Sigmoid colon (tissue), 7 donors: ENCODE measurements around the gene PHB1. TPM values are rescaled to one million over a fixed set of nuclear protein-coding genes. Genes with fewer than 3 reads are reported as not detected.

Experiments
- DNase-seq: peaks from one replicate; pipeline ENCODE4 v3.0.0-alpha.2; 2019
- H3K27ac ChIP-seq, 4 donors: fragments of 200-600 bp; sonication (generic); one replicate each; pipeline ENCODE4 v1.5.1; 2016 to 2019; ENCODE audit warnings: mild to moderate bottlenecking in 1 of 4
- H3K27me3 ChIP-seq, 3 donors: fragments of 200-600 bp; sonication (generic); one replicate each; pipeline ENCODE4 v1.5.1; 2019; ENCODE audit warnings: mild to moderate bottlenecking in 1 of 3
- H3K36me3 ChIP-seq, 4 donors: fragments of 200-600 bp; sonication (generic); one replicate each; pipeline ENCODE4 v1.5.1; 2016 to 2019
- H3K4me1 ChIP-seq, 4 donors: fragments of 200-600 bp; sonication (generic); one replicate each; pipeline ENCODE4 v1.5.1; 2017 to 2019
- H3K4me3 ChIP-seq, 4 donors: fragments of 200-600 bp; sonication (generic); one replicate each; pipeline ENCODE4 v1.5.1; 2017 to 2019; ENCODE audit warnings: mild to moderate bottlenecking in 2 of 4, moderate library complexity in 1 of 4
- H3K9me3 ChIP-seq, 4 donors: fragments of 200-600 bp in 3 of 4; sonication (generic) in 3 of 4; one replicate each; pipeline versions ENCODE4 v1.5.1 to v1.6.1; 2013 to 2019
- EP300 ChIP-seq, 4 donors: sonication (generic); formaldehyde crosslinking; IDR thresholded peaks; one replicate each; pipeline ENCODE4 v1.6.1; 2017; ENCODE audit warnings: antibody characterized with exemption in 4 of 4
- POLR2A ChIP-seq, 2 donors: fragments of 450-650 bp; IDR thresholded peaks; one replicate each; pipeline ENCODE4 v1.6.1; 2016; ENCODE audit warnings: antibody characterized with exemption in 2 of 2, mild to moderate bottlenecking in 2 of 2, moderate library complexity in 2 of 2
- POLR2AphosphoS5 ChIP-seq, 4 donors: sonication (generic); formaldehyde crosslinking; IDR thresholded peaks; one replicate each; pipeline ENCODE4 v1.6.1; 2017; ENCODE audit warnings: antibody characterized with exemption in 4 of 4
- WGBS, 2 donors: extraction: QIAGEN DNeasy Blood & Tissue Kit; methylation state at CpG; one replicate each; pipeline ENCODE4 v1.1.7; 2013; 5-methylcytosine and 5-hydroxymethylcytosine counted together
- intact Hi-C: fragments of 100-400 bp; cut with DNase I; formaldehyde crosslinking; loops from one replicate; pipeline ENCODE4 v1.15.1; 2023
- polyA plus RNA-seq, 3 donors: library from polyadenylated mRNA; stranded (reverse); fragments of 200-250 nt; gene quantifications; one replicate each; pipeline ENCODE4 v1.2.3, GENCODE V29; 2013
- total RNA-seq, 4 donors: library from RNA; depleted of rRNA; stranded (reverse); fragments of >200 nt; gene quantifications; one replicate each; pipeline ENCODE4 v1.1.0, GENCODE V29; 2016
- TF ChIP-seq, protein P1 (sequence below), 4 experiments: fragments of 450-650 bp in 3 of 4; fragments of 200-600 bp in 1 of 4; IDR thresholded peaks; one replicate each; pipeline ENCODE4 v1.5.1; 2016 to 2019; ENCODE audit warnings: antibody characterized with exemption in 4 of 4, mild to moderate bottlenecking in 3 of 4, moderate library complexity in 2 of 4
- donor health status: healthy with polysubstance abuse.
- donor health status: Bipolar disorder and iron deficiency.
- donor health status: healthy.

Gene PHB1
- total and polyA plus RNA-seq, 7 donors: 70.9 to 279 (median 105) TPM

DNA sequence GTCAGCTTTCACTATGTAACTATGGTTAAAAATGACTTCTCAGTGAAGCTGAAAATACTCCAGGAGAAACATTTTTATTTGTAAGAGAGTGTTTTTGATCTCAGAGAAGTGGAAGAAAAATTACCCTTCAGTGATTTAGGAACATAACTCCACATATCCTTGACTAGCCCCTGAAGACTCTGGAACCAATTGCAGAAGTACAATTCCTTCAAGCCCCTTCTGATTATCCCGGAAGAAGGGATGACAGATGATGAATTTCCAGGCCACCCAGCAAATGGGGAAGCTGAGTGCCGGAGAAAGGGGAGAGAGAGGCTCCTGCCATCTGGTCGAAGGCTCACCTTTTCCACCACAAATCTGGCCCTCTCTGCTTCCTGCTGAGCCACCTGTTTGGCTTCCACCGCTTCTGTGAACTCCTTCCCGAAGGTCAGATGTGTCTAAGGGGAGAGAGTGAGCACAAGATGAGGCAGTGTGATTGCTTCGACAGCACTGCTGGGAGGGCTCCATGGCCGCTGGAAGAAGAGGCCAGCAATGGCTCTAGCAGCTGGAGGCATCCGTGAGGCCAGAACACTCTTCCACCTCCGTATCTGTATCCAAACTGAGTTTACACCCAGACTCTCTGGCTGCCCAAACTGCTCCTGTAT is 8.1 kb downstream of the PHB1 start:
- peaks cover 21 to 81% (median 54%) of the 10 kb centered on the region in 4 donors for H3K36me3 ChIP-seq
- peak; percentile 38 for DNase-seq
- TF ChIP-seq POLR2AphosphoS5 (IDR thresholded peaks at IDR 0.05): no peak
- TF ChIP-seq EP300 (IDR thresholded peaks at IDR 0.05): no peak
- TF ChIP-seq, protein P1, sequence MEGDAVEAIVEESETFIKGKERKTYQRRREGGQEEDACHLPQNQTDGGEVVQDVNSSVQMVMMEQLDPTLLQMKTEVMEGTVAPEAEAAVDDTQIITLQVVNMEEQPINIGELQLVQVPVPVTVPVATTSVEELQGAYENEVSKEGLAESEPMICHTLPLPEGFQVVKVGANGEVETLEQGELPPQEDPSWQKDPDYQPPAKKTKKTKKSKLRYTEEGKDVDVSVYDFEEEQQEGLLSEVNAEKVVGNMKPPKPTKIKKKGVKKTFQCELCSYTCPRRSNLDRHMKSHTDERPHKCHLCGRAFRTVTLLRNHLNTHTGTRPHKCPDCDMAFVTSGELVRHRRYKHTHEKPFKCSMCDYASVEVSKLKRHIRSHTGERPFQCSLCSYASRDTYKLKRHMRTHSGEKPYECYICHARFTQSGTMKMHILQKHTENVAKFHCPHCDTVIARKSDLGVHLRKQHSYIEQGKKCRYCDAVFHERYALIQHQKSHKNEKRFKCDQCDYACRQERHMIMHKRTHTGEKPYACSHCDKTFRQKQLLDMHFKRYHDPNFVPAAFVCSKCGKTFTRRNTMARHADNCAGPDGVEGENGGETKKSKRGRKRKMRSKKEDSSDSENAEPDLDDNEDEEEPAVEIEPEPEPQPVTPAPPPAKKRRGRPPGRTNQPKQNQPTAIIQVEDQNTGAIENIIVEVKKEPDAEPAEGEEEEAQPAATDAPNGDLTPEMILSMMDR (IDR thresholded peaks at IDR 0.05): no peak
- no peak for TF ChIP-seq POLR2A (IDR thresholded peaks at IDR 0.05)
- H3K27ac ChIP-seq: no peak overlapping the region
- intact Hi-C loops: loop anchor here (5.0 kb wide), 1 partner anchor 151 kb away; no protein-coding TSS in a partner anchor
- WGBS, 2 donors: 86 to 89% methylated on average over 9 of the region's 9 CpGs
- H3K9me3 ChIP-seq: no peaks in the 10 kb centered on the region
- H3K4me3 ChIP-seq: no peak overlapping the region
- H3K27me3 ChIP-seq: no peaks in the 10 kb centered on the region
- peaks cover 0 to 10% (median 8%) of the 10 kb centered on the region in 4 donors for H3K4me1 ChIP-seq

DNA sequence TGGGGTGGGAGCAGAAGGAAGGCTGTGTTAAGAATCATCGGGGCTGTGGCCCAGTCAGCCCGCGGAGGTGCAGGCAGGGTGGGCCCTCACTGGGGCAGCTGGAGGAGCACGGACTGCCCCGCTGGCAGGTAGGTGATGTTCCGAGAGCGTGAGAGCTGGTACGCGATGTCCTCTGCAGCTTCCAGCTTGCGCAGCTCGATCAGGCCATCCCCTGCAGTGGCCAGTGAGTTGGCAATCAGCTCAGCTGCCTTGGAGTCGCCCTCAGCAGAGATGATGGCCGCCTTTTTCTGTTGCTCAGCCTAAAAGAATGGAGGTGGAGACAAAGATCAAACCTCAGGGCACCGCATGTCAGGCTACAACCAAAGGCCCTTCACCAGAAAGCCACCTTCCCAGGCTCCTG is 9.8 kb downstream of the PHB1 start:
- WGBS, 2 donors: 97% methylated on average over 14 of the region's 14 CpGs
- Histone ChIP-seq H3K9me3 (no peaks in the 10 kb centered on the region), H3K4me1 (peaks cover 0 to 11% (median 9%) of the 10 kb centered on the region in 4 donors), H3K36me3 (peaks cover 21 to 64% (median 43%) of the 10 kb centered on the region in 4 donors), H3K27me3 (no peaks in the 10 kb centered on the region), H3K27ac (no peak overlapping the region), H3K4me3 (no peak overlapping the region)
- TF ChIP-seq, protein P1 (IDR thresholded peaks at IDR 0.05): no peak
- no peak for TF ChIP-seq EP300 (IDR thresholded peaks at IDR 0.05)
- no peak for TF ChIP-seq POLR2AphosphoS5 (IDR thresholded peaks at IDR 0.05)
- no peak for TF ChIP-seq POLR2A (IDR thresholded peaks at IDR 0.05)
- peak; percentile 46 for DNase-seq
- intact Hi-C loops: loop anchor here (5.0 kb wide), 1 partner anchor 152 kb away; no protein-coding TSS in a partner anchor

DNA sequence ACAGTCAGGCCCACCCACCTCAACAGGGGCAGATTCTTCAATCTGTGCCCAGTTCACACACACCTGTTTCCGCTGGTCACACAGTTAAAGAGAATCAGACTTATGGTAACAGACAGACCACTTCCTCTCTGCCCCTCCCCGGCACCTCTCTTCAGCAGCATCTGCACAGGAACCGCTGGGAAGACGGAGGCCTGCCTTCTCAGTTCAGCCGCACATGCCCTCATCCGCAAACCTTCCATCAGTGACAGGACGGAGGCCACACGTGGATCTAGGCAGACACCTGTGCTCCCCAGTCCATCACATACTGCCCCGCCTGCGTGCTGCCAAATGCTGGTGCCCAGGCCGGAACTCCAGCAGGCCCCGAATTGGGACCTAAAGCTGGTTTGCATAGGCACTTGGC is 10.3 kb downstream of the PHB1 start:
- H3K9me3 ChIP-seq: no peaks in the 10 kb centered on the region
- no peak overlapping the region for H3K4me3 ChIP-seq
- peaks cover 21 to 59% (median 41%) of the 10 kb centered on the region in 4 donors for H3K36me3 ChIP-seq
- H3K4me1 ChIP-seq: peaks cover 0 to 14% (median 11%) of the 10 kb centered on the region in 4 donors
- H3K27ac ChIP-seq: peak overlapping the region in 1 of 4 donors; percentile 6
- H3K27me3 ChIP-seq: no peaks in the 10 kb centered on the region
- 55 to 88% methylated on average over 12 of the region's 12 CpGs for WGBS, 2 donors
- peak; percentile 57 for DNase-seq
- intact Hi-C loops: no loop called here
- TF ChIP-seq, protein P1 (IDR thresholded peaks at IDR 0.05): no peak
- TF ChIP-seq POLR2A (IDR thresholded peaks at IDR 0.05) (no peak), EP300 (IDR thresholded peaks at IDR 0.05) (no peak), POLR2AphosphoS5 (IDR thresholded peaks at IDR 0.05) (no peak)

DNA sequence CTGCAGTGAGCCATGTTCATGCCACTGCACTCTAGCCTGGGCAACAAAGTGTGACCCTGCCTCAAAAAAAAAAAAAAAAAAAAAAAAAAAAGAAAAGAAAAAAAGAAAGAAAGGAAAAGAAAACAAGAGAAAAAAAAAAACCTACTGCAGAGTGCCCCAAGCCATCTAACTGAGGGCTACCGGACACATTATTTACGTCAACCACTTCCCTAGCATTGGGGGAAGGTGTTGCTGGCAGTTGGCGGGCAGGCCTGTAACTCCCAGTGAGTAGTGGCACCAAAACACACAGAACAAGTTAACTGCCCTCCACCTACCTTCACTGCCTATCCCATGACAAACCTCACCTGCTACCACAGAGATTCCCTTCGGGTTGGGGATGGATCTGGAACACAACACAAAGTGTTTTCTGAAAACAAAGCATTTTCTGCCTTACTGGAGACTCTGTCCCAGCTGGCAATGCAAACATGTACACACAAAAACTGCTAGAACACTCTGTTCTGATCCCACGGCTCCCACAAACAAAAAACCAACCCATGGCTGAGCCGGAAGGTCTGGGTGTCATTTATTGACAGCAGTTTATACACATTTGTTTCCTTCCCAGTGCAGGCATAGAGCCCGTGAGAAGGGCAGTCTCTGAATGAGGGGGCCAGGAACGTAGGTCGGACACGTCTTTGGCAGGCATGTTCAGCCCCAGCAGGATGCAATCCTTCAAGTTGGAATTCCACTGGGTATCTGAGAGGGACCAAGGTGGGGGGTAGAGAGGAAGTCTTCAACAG is 11.0 kb downstream of the PHB1 start:
- Histone ChIP-seq H3K4me3 (no peak overlapping the region), H3K36me3 (peaks cover 21 to 52% (median 37%) of the 10 kb centered on the region in 4 donors), H3K9me3 (no peaks in the 10 kb centered on the region), H3K27ac (peak overlapping the region in 1 of 4 donors; percentile 6), H3K4me1 (peaks cover 0 to 14% (median 11%) of the 10 kb centered on the region in 4 donors), H3K27me3 (no peaks in the 10 kb centered on the region)
- TF ChIP-seq POLR2A (IDR thresholded peaks at IDR 0.05) (no peak), POLR2AphosphoS5 (IDR thresholded peaks at IDR 0.05) (no peak), EP300 (IDR thresholded peaks at IDR 0.05) (no peak)
- TF ChIP-seq, protein P1 (IDR thresholded peaks at IDR 0.05): no peak
- intact Hi-C loops: no loop called here
- 65 to 81% methylated on average over 10 of the region's 10 CpGs for WGBS, 2 donors
- peak; percentile 44 for DNase-seq
